C4-2B (cell line): ENCODE results near the gene MED26.

ENCODE experiments used
- H3K27ac ChIP-seq: fragments of 450-650 bp; 2 replicates; pipeline ENCODE4 v1.5.1; 2017
- ZFX ChIP-seq: fragments of 450-650 bp; IDR thresholded peaks from 2 replicates; pipeline ENCODE4 v1.6.1; 2017
- TF ChIP-seq, protein P1 (sequence below): fragments of 450-650 bp; conservative IDR thresholded peaks from 2 replicates; pipeline ENCODE4 v1.5.1; 2017; ENCODE audit warnings: mild to moderate bottlenecking

Gene MED26

DNA sequence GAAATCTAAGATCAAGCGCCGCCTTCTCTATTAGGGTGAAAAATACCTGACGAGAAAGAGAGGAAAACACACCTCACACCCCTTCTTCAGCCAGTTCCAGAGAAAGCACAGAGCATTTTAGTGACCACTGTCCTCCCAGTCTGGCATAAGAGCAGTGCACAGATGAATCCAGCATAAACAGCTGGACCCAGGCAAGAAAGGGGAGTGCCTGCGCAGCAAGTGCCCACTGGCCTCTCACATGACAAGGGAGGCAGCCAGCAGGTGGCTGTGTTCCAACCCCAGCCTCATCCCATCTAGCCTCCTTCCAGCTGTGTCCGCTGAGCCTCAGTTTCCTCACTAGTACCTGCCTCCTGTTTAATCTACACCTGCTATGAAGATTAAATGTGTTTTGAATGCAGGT is 8.0 kb downstream of the MED26 start:
- H3K27ac ChIP-seq, result no peak overlapping the region
- TF ChIP-seq ZFX, result no peak
- TF ChIP-seq, protein P1, sequence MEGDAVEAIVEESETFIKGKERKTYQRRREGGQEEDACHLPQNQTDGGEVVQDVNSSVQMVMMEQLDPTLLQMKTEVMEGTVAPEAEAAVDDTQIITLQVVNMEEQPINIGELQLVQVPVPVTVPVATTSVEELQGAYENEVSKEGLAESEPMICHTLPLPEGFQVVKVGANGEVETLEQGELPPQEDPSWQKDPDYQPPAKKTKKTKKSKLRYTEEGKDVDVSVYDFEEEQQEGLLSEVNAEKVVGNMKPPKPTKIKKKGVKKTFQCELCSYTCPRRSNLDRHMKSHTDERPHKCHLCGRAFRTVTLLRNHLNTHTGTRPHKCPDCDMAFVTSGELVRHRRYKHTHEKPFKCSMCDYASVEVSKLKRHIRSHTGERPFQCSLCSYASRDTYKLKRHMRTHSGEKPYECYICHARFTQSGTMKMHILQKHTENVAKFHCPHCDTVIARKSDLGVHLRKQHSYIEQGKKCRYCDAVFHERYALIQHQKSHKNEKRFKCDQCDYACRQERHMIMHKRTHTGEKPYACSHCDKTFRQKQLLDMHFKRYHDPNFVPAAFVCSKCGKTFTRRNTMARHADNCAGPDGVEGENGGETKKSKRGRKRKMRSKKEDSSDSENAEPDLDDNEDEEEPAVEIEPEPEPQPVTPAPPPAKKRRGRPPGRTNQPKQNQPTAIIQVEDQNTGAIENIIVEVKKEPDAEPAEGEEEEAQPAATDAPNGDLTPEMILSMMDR, result no peak

DNA sequence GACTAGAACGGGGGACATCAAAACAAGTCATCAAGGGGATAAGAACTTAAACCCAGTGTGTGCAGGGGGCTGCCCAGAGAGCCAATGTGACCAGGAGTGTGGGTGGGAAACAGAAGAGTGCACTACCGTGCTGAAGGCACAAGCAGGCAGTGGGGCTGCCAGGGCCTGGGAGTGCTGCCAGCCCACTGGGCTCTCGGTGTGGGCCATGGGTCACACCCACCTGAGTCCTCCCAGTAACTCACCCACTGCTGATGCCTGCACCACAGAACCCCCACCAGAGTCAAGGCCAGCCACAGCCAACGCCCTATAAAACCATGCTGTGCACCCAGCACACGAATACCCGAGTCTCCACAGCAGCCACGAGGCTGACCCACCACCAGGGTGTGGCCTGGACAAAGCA is 8.5 kb downstream of the MED26 start:
- H3K27ac ChIP-seq, result no peak overlapping the region
- TF ChIP-seq, protein P1, result no peak
- TF ChIP-seq ZFX, result no peak

DNA sequence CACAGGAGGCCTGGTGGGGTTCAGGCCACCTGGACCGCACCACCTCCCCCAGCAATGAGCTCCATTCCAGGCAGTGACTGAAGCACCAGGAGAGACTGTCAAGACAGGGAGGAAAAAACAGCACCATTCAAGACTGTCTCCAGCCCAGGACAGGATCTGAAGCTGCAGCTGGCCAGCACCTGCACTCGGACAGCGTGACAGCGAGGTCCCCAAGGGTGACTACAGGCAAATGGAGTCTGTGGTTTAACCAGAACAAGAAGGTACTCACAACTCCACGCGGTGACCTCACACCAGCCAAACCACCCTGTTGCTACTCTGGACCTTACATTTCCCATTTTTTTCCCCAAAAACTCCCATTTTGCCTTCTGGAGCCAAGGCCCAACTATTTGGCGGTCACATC is 9.8 kb downstream of the MED26 start:
- TF ChIP-seq ZFX, result no peak
- TF ChIP-seq, protein P1, result no peak
- H3K27ac ChIP-seq, result no peak overlapping the region

DNA sequence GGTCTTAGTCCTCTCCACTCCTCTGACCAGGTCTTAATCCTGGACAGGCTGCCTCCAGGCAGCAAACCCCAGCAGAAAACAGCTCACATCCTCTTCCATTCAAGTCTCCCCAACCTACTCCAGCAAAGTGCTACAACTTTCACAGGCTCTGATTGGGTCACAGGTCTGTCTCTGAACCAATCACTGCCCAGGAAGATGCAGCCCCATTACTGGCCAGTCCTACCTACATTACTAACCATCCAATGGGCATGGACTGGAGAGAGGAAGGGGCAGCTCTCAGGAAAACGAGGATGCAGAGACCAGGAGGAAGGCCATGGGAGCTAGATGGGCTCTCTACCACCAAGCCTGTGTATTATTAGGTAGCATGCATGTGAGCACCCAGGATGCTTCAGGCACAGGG is 12.2 kb downstream of the MED26 start:
- peak overlapping the region; percentile 47 for H3K27ac ChIP-seq
- TF ChIP-seq ZFX, result no peak
- TF ChIP-seq, protein P1, result no peak

DNA sequence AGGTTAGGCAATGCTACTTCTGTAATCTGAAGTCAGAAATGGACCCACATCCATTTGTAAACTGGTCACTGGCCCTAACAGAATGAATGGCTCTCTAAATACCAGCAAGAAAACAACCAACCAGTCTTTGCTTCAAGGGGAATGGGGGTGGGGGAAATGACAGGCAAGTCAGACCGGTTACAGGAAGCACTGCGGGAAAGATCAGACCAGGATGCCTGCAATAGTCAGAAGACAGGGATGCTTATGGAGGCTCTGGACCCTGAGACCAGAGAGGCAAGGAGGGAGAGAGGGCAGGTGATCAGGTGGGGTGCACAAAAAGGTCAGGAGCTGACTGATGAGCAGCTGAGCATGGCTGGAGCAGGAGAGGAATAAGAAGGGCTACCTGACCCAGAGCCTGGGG is 13.1 kb downstream of the MED26 start:
- peak overlapping the region; percentile 47 for H3K27ac ChIP-seq
- no peak for TF ChIP-seq ZFX
- TF ChIP-seq, protein P1, result no peak

DNA sequence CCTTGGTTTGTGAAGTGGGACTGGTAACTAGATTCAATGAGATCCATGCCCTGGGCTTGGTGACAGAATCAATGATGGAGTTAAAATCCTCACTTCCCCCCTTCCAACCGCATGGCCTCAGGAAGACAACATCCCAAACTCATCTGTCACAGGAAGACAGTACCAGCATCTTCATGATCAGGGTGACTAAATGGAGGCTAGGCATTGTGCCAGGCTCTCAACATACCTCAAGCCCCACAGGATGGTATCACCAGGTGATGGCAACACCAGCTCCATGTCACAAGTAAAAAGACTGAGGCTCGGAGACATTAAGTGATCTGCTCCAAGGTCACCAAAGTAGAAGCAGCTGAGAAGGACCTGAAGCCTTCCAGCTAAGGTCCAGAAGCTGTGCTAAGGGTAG is 14.2 kb downstream of the MED26 start:
- TF ChIP-seq ZFX, result no peak
- TF ChIP-seq, protein P1, result no peak
- peak overlapping the region; percentile 47; the same call in 1 of the 2 replicates for H3K27ac ChIP-seq

DNA sequence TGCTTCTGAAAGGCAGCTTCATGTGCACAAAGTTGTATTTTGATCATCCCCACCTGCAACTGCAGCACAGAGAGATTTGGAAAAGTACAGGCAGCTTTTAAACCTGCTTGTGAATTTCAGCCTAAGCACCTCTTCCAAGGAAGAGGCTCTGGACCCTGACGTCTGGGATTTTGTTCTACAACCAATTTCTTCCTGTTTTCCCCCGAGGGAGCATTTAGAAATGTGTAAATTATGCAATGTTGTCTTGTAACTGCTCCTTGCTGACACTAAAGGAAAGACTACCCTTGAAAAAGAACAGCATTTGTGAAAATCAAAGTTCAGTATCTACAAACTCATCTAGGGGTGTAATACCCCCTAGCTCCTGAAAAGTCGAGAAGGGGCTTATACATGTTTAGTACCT is 15.4 kb downstream of the MED26 start:
- no peak overlapping the region for H3K27ac ChIP-seq
- TF ChIP-seq ZFX, result no peak
- TF ChIP-seq, protein P1, result no peak
